ENCODE results near the gene THAP4. TPM values are rescaled to one million over a fixed set of nuclear protein-coding genes. Genes with fewer than 3 reads are reported as not detected.

THAP4 gene
- total RNA-seq, 2 donors from 2014 or later, result 35.0 to 42.5 TPM

DNA sequence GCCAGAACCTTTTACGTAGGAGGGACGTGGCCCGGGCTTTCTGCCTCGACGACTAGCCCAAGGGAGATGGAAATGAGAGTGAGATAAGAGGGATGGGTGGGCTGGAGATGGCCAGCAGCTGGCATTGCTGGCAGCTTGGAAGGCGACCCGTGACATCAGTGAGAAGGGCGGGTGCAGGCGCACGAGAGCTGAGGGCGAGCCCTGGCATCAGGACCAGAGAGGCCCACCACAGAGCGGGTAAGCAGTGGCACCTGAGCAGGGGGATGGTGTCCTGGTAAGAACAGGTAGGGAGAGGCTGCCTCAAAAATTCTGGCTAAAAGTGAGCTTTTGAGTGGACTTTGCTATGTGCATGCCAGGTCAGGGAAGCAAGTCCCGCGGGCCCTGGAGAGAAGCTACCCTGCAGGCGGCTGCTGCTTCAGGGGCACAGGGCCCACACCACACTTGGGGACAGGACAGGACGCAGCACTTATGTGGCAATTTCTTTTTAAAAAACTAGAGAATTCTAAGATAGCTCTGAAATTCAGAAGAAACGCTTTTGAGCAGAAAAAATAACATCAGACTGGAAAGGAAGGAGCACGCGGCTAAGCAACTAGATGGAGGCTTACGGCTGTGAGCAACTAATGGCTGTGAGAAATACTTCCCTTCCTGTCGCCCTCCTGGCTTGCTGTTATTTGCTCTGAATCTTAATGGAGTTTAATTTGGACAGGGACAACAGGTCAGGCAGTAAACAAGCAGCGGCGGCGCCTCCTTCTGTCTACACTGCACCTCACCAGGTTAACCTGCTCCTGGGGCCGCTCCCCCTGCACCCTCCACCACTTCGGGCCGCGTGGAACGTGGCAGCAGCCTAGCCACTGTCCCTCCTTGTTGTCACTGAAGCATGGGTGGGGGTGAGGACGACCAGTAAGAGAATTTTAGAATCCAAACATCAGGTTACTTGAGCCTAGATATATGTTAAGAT is 20.5 kb downstream of the THAP4 start:
- Mint-ChIP-seq H3K9me3 (peaks cover 6% of the 10 kb centered on the region), H3K36me3 (ENCODE audit: low read depth) (peaks cover 56% of the 10 kb centered on the region), H3K27ac (peak overlapping the region; percentile 73), H3K4me1 (peaks cover 39% of the 10 kb centered on the region), H3K27me3 (no peaks in the 10 kb centered on the region), H3K4me3 (peak overlapping the region; percentile 80)
- ATAC-seq (replicated peaks), result no peak

- Mint-ChIP-seq H3K36me3 (ENCODE audit: low read depth) (peaks cover 49% of the 10 kb centered on the region), H3K27me3 (no peaks in the 10 kb centered on the region), H3K4me1 (peaks cover 33% of the 10 kb centered on the region), H3K9me3 (peaks cover under 1% of the 10 kb centered on the region), H3K27ac (peak overlapping the region; percentile 73), H3K4me3 (peak overlapping the region; percentile 80)
- ATAC-seq (replicated peaks), result no peak
Measured at GRCh38 chr2:241615522-241616052, 21.4 kb downstream of the THAP4 start.

DNA sequence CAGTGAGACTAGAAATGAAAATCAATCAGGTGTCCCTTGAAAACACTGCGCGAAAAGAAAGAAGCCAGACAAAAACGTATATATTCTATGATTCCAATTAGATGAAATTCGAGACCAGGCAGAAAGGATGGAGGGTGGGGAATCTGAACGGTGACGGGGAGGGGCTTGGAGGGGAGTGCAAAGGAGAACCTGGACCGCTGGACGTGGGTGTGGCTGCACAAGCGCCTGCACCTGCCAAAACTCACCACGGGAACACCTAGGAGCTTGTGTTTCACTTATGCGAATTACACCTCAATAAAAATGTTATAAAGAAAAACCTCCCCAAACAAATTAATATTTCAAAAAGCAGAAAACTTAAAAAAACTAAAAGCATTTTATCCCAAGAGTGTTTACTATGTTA is 21.9 kb downstream of the THAP4 start:
- Mint-ChIP-seq H3K4me3 (no peak overlapping the region), H3K36me3 (ENCODE audit: low read depth) (peaks cover 44% of the 10 kb centered on the region), H3K27ac (no peak overlapping the region), H3K4me1 (peaks cover 31% of the 10 kb centered on the region), H3K27me3 (no peaks in the 10 kb centered on the region), H3K9me3 (no peaks in the 10 kb centered on the region)
- ATAC-seq (replicated peaks), result no peak

GRCh38 chr2:241613017-241613780 is 23.8 kb downstream of the THAP4 start:
- H3K4me3 Mint-ChIP-seq, result no peak overlapping the region
- no peaks in the 10 kb centered on the region for H3K9me3 Mint-ChIP-seq
- no peak overlapping the region for H3K27ac Mint-ChIP-seq
- no peak for ATAC-seq (replicated peaks)
- H3K36me3 Mint-ChIP-seq (ENCODE audit: low read depth), result peaks cover 48% of the 10 kb centered on the region
- peaks cover 31% of the 10 kb centered on the region for H3K4me1 Mint-ChIP-seq
- H3K27me3 Mint-ChIP-seq, result no peaks in the 10 kb centered on the region

- peaks cover 47% of the 10 kb centered on the region for H3K36me3 Mint-ChIP-seq (ENCODE audit: low read depth)
- H3K27me3 Mint-ChIP-seq, result no peaks in the 10 kb centered on the region
- no peak overlapping the region for H3K4me3 Mint-ChIP-seq
- H3K4me1 Mint-ChIP-seq, result peaks cover 23% of the 10 kb centered on the region
- no peaks in the 10 kb centered on the region for H3K9me3 Mint-ChIP-seq
- peak overlapping the region; percentile 15 for H3K27ac Mint-ChIP-seq
- ATAC-seq (replicated peaks), result no peak
Measured at GRCh38 chr2:241612156-241613016, 24.6 kb downstream of the THAP4 start.

DNA sequence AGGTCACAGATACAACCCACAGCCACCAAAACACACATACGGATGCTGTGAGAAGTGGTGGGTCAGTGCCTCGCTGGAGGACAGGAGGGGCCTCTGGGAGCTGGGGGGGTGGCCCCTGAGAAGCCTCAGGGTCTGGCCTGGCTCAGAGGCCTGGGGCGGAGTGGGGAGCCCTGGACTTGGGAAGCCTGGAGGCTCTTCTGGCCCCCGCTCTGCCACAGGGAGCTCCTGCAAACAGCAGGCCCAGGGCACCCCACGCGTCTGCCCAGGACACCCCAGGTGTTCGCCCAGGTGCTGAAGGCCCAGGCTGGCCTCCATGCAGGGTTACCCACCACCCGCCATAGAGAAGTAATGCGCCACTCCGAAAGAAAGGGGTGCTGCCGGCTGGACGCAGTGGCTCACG is 25.9 kb downstream of the THAP4 start:
- peak overlapping the region; percentile 67 for H3K27ac Mint-ChIP-seq
- no peak for ATAC-seq (replicated peaks)
- H3K9me3 Mint-ChIP-seq, result no peaks in the 10 kb centered on the region
- no peaks in the 10 kb centered on the region for H3K27me3 Mint-ChIP-seq
- peak overlapping the region; percentile 69 for H3K4me3 Mint-ChIP-seq
- peaks cover 56% of the 10 kb centered on the region for H3K36me3 Mint-ChIP-seq (ENCODE audit: low read depth)
- H3K4me1 Mint-ChIP-seq, result peaks cover 17% of the 10 kb centered on the region

DNA sequence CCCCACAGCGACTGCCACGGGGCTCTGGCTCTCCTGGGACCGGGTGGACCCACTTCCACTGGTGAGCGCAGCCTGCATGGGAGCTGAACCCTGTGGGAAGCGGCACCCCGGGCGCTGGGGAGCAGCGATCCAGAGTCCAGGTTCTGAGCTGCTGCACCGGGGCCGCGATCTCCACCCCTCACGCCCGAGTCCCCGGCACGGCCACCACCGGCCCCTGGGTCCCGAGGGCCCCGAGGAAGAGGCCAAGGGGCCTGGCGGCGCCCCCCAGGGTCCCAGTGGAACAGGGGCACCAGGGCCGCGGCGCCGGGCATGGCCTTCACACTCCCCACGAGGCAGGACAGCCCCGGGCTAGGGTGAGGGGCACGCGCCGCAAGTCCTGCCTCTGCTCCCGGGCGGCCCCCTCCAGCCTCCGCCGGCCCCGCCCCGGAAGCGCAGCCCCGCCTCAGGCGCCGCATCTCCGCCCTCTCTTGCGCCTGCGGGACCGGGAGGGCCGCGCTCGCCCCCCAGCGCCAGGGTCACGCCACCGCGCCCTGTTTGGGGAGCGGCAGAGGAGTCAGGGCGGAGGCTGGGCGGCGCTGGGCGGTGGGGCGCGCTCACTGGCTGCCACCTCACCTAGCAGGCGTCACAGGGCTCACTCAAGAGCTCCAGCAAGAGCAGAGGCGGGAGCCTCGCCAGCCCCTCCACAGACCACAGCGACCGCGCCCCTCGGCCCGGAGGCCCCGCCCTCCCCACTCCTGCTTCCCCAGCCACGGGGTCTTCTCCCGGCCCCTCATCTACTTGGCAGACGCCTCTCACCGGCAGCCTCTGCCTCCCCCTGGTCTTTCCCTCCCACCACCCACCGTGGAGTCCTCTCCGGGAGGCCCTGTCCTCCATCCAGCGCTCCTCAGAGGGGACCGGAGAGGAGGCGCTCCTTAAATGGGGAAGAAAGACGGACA is 26.8 kb downstream of the THAP4 start:
- H3K9me3 Mint-ChIP-seq, result no peaks in the 10 kb centered on the region
- H3K27me3 Mint-ChIP-seq, result no peaks in the 10 kb centered on the region
- H3K4me1 Mint-ChIP-seq, result peaks cover 14% of the 10 kb centered on the region
- peak overlapping the region; percentile 73 for H3K4me3 Mint-ChIP-seq
- peaks cover 65% of the 10 kb centered on the region for H3K36me3 Mint-ChIP-seq (ENCODE audit: low read depth)
- peak; percentile 99 for ATAC-seq (replicated peaks)
- peak overlapping the region; percentile 67 for H3K27ac Mint-ChIP-seq

DNA sequence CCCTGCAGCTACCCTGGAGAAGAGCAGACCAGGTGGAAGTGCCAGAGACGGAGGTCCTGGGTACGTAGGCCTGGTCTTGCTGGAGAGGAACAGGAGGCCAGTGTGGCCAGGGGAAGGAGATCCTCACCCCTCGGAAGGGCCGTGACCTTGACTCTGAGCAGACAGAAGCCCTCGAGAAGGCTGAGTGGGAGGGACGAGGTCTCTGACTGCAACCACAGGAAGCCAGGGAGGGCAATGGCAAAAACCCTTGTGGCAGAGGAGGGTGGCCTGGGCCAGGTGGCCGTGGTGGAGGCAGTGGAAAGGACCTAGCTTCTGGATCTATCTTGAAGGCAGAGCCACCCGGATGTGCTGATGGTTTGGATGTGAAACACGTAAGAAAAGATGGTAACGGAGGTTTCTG is 28.1 kb downstream of the THAP4 start:
- H3K27ac Mint-ChIP-seq, result peak overlapping the region; percentile 68

GRCh38 chr2:241607162-241607885 is 29.6 kb downstream of the THAP4 start:
- no peak for ATAC-seq (replicated peaks)
- Mint-ChIP-seq H3K9me3 (no peaks in the 10 kb centered on the region), H3K4me1 (peaks cover 14% of the 10 kb centered on the region), H3K27me3 (no peaks in the 10 kb centered on the region), H3K4me3 (no peak overlapping the region), H3K27ac (no peak overlapping the region), H3K36me3 (ENCODE audit: low read depth) (peaks cover 68% of the 10 kb centered on the region)

More for the DNA sequence above, 28.1 kb downstream of the THAP4 start:
- H3K4me3 Mint-ChIP-seq, result peak overlapping the region; percentile 73
- H3K9me3 Mint-ChIP-seq, result no peaks in the 10 kb centered on the region
- H3K27me3 Mint-ChIP-seq, result no peaks in the 10 kb centered on the region
- peaks cover 14% of the 10 kb centered on the region for H3K4me1 Mint-ChIP-seq
- no peak for ATAC-seq (replicated peaks)
- H3K36me3 Mint-ChIP-seq (ENCODE audit: low read depth), result peaks cover 67% of the 10 kb centered on the region

- Mint-ChIP-seq H3K27me3 (no peaks in the 10 kb centered on the region), H3K4me1 (peaks cover 10% of the 10 kb centered on the region), H3K36me3 (ENCODE audit: low read depth) (peaks cover 71% of the 10 kb centered on the region), H3K9me3 (no peaks in the 10 kb centered on the region), H3K4me3 (no peak overlapping the region), H3K27ac (no peak overlapping the region)
- no peak for ATAC-seq (replicated peaks)
Measured at GRCh38 chr2:241606186-241606585, 30.8 kb downstream of the THAP4 start.

GRCh38 chr2:241603686-241604085 is 33.3 kb downstream of the THAP4 start:
- Mint-ChIP-seq H3K27ac (no peak overlapping the region), H3K36me3 (ENCODE audit: low read depth) (peaks cover 90% of the 10 kb centered on the region), H3K9me3 (no peaks in the 10 kb centered on the region), H3K4me3 (no peak overlapping the region), H3K4me1 (peaks cover 5% of the 10 kb centered on the region), H3K27me3 (no peaks in the 10 kb centered on the region)
- no peak for ATAC-seq (replicated peaks)

DNA sequence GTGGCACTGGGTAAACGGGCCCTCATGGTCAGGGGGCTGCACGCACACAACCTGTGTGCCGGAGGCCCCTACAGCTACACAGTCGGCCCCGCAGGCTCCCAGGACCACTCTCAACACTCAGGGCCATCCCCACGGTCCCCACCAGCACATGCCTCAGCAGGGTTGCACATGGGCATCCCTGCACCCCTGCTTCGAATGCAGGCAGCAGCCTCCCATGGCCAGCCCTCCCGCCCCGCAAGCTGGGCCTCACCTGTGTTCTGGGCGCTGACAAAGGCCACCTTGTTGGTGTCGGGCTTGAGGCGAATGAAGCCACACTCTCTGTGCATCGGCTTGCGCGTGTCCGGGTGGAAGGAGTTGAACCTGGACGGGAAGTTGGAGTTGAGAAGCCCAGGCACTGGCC is 34.2 kb downstream of the THAP4 start:
- Mint-ChIP-seq H3K4me3 (no peak overlapping the region), H3K9me3 (no peaks in the 10 kb centered on the region), H3K4me1 (no peaks in the 10 kb centered on the region), H3K36me3 (ENCODE audit: low read depth) (peaks cover 91% of the 10 kb centered on the region), H3K27me3 (no peaks in the 10 kb centered on the region), H3K27ac (no peak overlapping the region)
- no peak for ATAC-seq (replicated peaks)
